Stimulated activated CD4-positive, alpha-beta T cell treated with anti-CD3 and anti-CD28 coated beads, TNF-alpha, amount 100 ng/mL, for 24 hours (primary cell): ENCODE measurements around the gene SNX3.
"Not testable (repeated sequence)": the region's sequence is repeated elsewhere in the genome, so short reads cannot be mapped to it uniquely, and the experiment has no call there.

ENCODE experiments used
- DNase-seq, 3 experiments: peaks; one replicate each; pipeline ENCODE4 v3.0.0-alpha.2; 2020; ENCODE audit warnings: low read depth in 3 of 3

The SNX3 gene

GRCh38 chr6:108260809-108261569, at the start of gene SNX3:
TSS of gene SNX3 (minus strand) at chr6:108261040. CDS start at chr6:108260921, 119 bp downstream.
- peak; percentile 74 to 90 (median 75) for DNase-seq

GRCh38 chr6:108309844-108310243, 49.0 kb upstream of the SNX3 start:
- no peak for DNase-seq

GRCh38 chr6:108308641-108309040, 47.8 kb upstream of the SNX3 start:
- not testable (repeated sequence) for DNase-seq

- no peak for DNase-seq
These were observed 43.8 kb upstream of the SNX3 start for GRCh38 chr6:108304646-108305045.

- DNase-seq = no peak
These were observed 41.5 kb upstream of the SNX3 start for GRCh38 chr6:108302386-108302785.

- DNase-seq = no peak
These were observed 34.8 kb upstream of the SNX3 start for GRCh38 chr6:108295676-108296075.

- peak; percentile 70 to 87 (median 74) for DNase-seq
These were observed 34.1 kb upstream of the SNX3 start, which contains the start of gene AFG1L for GRCh38 chr6:108294727-108295625. TSS of gene AFG1L (plus strand) at chr6:108295054. CDS start at chr6:108295080, 26 bp downstream.

- DNase-seq = no peak
These were observed 33.5 kb upstream of the SNX3 start for GRCh38 chr6:108294297-108294726.

- DNase-seq = no peak
These were observed 32.9 kb upstream of the SNX3 start for GRCh38 chr6:108293527-108294296.

- DNase-seq = not testable (repeated sequence)
These were observed 31.7 kb upstream of the SNX3 start for GRCh38 chr6:108292561-108292960.

GRCh38 chr6:108291091-108291490, 30.3 kb upstream of the SNX3 start:
- DNase-seq = no peak

- no peak for DNase-seq
These were observed 27.9 kb upstream of the SNX3 start for GRCh38 chr6:108288742-108289141.

- no peak for DNase-seq
These were observed 26.5 kb upstream of the SNX3 start for GRCh38 chr6:108287373-108287772.

GRCh38 chr6:108286366-108286765, 25.5 kb upstream of the SNX3 start:
- no peak for DNase-seq

- no peak for DNase-seq
These were observed 24.5 kb upstream of the SNX3 start for GRCh38 chr6:108285381-108285780.

GRCh38 chr6:108277831-108278230, 17.0 kb upstream of the SNX3 start:
- no peak for DNase-seq

GRCh38 chr6:108277295-108277694, 16.5 kb upstream of the SNX3 start:
- DNase-seq = no peak

GRCh38 chr6:108275976-108276375, 15.1 kb upstream of the SNX3 start:
- DNase-seq = no peak

- DNase-seq = no peak
These were observed 13.7 kb upstream of the SNX3 start for GRCh38 chr6:108274546-108274945.

GRCh38 chr6:108269955-108270354, 9.1 kb upstream of the SNX3 start:
- not testable (repeated sequence) for DNase-seq

- no peak for DNase-seq
These were observed 8.0 kb upstream of the SNX3 start for GRCh38 chr6:108268845-108269244.

- DNase-seq = no peak
These were observed 2.5 kb upstream of the SNX3 start for GRCh38 chr6:108263371-108263770.
